Dermis microvascular lymphatic vessel endothelial cell (primary cell): ENCODE measurements around the gene GNAS-AS1. TPM values are rescaled to one million over a fixed set of nuclear protein-coding genes. Genes with fewer than 3 reads are reported as not detected.

Experiments
- DNase-seq, 2 donors: peaks; one replicate each; pipeline versions ENCODE4 v3.0.0 to v3.0.0-alpha.2; 2010; ENCODE audit warnings: low read depth in 2 of 2
- total RNA-seq: library from RNA; depleted of rRNA; stranded (reverse); fragments of >200 nt; gene quantifications from 2 replicates; pipeline ENCODE4 v1.2.1, GENCODE V29; 2014

GNAS-AS1 gene
- total RNA-seq, 1 donor from 2014 or later: under 0.01 TPM

- DNase-seq: no peak
Observed at GRCh38 chr20:58787211-58788005, 63.3 kb downstream of the GNAS-AS1 start.

GRCh38 chr20:58784321-58785074 lies 66.2 kb downstream of the GNAS-AS1 start:
- DNase-seq: no peak

GRCh38 chr20:58783511-58784011 lies 67.1 kb downstream of the GNAS-AS1 start:
- no peak for DNase-seq

DNA sequence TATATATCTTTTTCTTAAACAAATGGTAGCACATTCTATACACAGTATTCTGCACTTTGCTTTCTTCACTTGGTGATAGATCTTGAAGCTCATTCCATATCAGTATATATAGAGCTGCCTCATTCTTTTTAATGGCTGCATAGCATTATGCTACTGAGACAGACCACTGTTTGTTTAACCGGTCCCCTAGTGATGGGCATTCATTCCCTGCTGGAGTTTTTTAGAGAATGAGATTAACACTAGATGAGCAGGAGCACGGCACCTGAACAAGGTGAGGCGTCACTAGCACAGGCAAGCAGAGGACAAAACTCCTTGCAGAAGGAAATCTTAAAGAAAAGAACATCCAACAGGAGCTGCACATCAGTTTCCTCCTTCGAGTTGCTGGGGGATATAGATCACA lies 69.6 kb downstream of the GNAS-AS1 start:
- DNase-seq: no peak

GRCh38 chr20:58778760-58779159 lies 71.9 kb downstream of the GNAS-AS1 start:
- DNase-seq: no peak

- no peak for DNase-seq
Observed at GRCh38 chr20:58777657-58778056, 73.0 kb downstream of the GNAS-AS1 start.

DNA sequence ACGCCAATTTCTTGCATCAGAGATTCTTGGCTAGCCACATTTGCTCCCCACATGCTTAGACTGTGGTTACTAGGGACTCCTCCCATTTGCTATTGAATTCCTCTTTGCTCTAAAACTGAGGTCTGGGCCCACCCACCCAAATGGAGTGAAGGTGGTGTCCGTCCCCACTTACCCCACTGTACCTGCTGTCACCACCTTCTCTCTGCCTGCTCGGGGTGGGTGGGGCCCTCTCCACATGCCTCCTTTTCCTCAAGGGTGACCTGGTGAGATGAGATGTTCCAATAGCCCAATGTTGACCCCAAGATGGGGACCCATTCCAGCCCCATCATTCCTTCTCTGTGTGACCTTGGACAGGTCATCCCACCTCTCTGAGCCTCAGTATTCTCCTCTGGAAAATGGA lies 74.6 kb downstream of the GNAS-AS1 start:
- no peak for DNase-seq

GRCh38 chr20:58775371-58775770 lies 75.3 kb downstream of the GNAS-AS1 start:
- DNase-seq: no peak

- DNase-seq: no peak
Observed at GRCh38 chr20:58774667-58775263, 75.9 kb downstream of the GNAS-AS1 start.

DNA sequence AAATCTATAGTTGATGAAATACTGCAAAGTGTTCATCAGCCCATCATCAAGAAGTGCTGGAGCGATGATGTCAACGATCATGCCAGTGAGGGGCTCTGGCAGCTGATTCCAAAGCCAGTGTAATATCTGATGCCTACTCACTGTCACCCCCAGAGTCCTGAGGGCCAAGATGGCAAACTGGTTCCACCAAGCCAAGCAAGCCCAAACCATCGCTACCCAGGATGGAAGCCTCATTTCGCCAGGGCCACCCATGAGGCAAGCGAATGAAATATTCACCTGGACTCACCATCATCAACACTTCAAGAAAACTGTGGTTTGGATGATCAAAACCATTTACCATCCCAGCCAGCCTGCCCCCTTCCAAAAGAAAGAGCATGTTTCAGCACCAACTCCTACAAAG lies 76.5 kb downstream of the GNAS-AS1 start:
- DNase-seq: no peak

DNA sequence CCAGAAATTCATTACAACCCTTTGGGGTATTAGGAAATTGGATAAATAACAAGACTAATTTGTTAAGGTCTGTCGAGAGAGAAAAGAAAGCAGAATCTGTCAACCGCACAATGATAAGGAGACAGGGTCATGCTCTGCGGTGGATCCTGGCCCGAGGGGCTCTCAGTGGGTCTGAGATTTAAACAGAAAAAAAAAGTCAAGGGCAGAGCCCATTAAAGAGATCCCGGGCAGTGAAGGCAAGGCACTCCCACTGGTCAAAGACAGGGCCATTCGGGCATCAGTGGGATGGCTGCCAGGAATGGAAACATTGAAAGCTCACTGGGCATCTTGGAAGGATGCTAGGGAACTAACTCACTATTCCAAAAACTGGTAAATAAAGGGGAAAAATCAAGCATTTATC lies 77.9 kb downstream of the GNAS-AS1 start:
- no peak for DNase-seq

Other genes with a start within 250 kb of the GNAS-AS1 start
- gene STX16, start 199.6 kb downstream of the GNAS-AS1 start, total RNA-seq: 19.1 and 27.2 TPM in 2 replicates
- 17.6 and 31.2 TPM in 2 replicates for gene NPEPL1, start 158.1 kb downstream of the GNAS-AS1 start, total RNA-seq
- gene GNAS, start 1.8 kb upstream of the GNAS-AS1 start, total RNA-seq: 203 and 535 TPM in 2 replicates
- 51.3 and 59.8 TPM in 2 replicates for gene NELFCD, start 130.4 kb upstream of the GNAS-AS1 start, total RNA-seq
- gene CTSZ, start 156.4 kb upstream of the GNAS-AS1 start, total RNA-seq: 206 and 357 TPM in 2 replicates
- gene TUBB1, start 168.5 kb upstream of the GNAS-AS1 start, total RNA-seq: under 0.01 TPM in 1 of 2 replicates, not detected in the other
- gene ATP5F1E, start 181.4 kb upstream of the GNAS-AS1 start, total RNA-seq: 41.7 and 42.4 TPM in 2 replicates
- 66.8 and 93.3 TPM in 2 replicates for gene PRELID3B, start 191.9 kb upstream of the GNAS-AS1 start, total RNA-seq